GM18511 (cell line): ENCODE measurements around the gene SPAG4.

Experiments
- ATAC-seq: cut with Tn5 transposase; IDR thresholded peaks from one replicate; pipeline ENCODE4 v1.9.1; 2021; ENCODE audit warnings: mild to moderate bottlenecking, moderate library complexity; ENCODE audit not compliant: unreplicated experiment

SPAG4 gene

GRCh38 chr20:35652641-35653429 is 37.2 kb downstream of the SPAG4 start:
- ATAC-seq: no peak

GRCh38 chr20:35653430-35653734 is 37.8 kb downstream of the SPAG4 start:
- ATAC-seq: no peak

GRCh38 chr20:35653893-35654292 is 38.3 kb downstream of the SPAG4 start:
- no peak for ATAC-seq

GRCh38 chr20:35654415-35654814 is 38.8 kb downstream of the SPAG4 start:
- ATAC-seq: no peak

GRCh38 chr20:35657271-35657670 is 41.6 kb downstream of the SPAG4 start:
- ATAC-seq: no peak

GRCh38 chr20:35660122-35660937 is 44.7 kb downstream of the SPAG4 start:
- ATAC-seq: no peak

- ATAC-seq: no peak
Observed at GRCh38 chr20:35661053-35661452, 45.4 kb downstream of the SPAG4 start.

- no peak for ATAC-seq
Observed at GRCh38 chr20:35661908-35662307, 46.3 kb downstream of the SPAG4 start.

- no peak for ATAC-seq
Observed at GRCh38 chr20:35662551-35662950, 46.9 kb downstream of the SPAG4 start.

- peak; percentile 38 for ATAC-seq
Observed at GRCh38 chr20:35663516-35664465, 48.2 kb downstream of the SPAG4 start.

GRCh38 chr20:35664466-35665206 is 49.0 kb downstream of the SPAG4 start, which contains the start of the genes CPNE1 and RBM12:
Gene CPNE1 (minus strand): TSS chr20:35664900. CDS start chr20:35632923, 31,977 bp downstream.
Gene RBM12 (minus strand): TSS chr20:35664900. CDS start chr20:35655322, 9,578 bp downstream.
- ATAC-seq: peak; percentile 87

GRCh38 chr20:35665949-35666288 is 50.3 kb downstream of the SPAG4 start:
- no peak for ATAC-seq

GRCh38 chr20:35669221-35669620 is 53.6 kb downstream of the SPAG4 start:
- ATAC-seq: no peak

GRCh38 chr20:35669681-35670080 is 54.1 kb downstream of the SPAG4 start:
- ATAC-seq: no peak
